ENCODE results near the gene SIX6. TPM values are rescaled to one million over a fixed set of nuclear protein-coding genes. Genes with fewer than 3 reads are reported as not detected.

The SIX6 gene
- total RNA-seq, 1 experiment from 2014 or later = not detected

GRCh38 chr14:60506462-60506984 lies 2.4 kb upstream of the SIX6 start:
- H3K4me2 ChIP-seq = no peak overlapping the region
- TF ChIP-seq EZH2 (IDR thresholded peaks at IDR 0.05; ENCODE audit: low read depth) (no peak), CTCF (conservative IDR thresholded peaks at IDR 0.05) (no peak)
- DNase-seq = no peak
- H3K4me1 ChIP-seq (replicated peaks; ENCODE audit: insufficient read depth) = no peaks in the 10 kb centered on the region
- H3K36me3 ChIP-seq (ENCODE audit: low read depth) = no peaks in the 10 kb centered on the region
- no peak overlapping the region for H3K27ac ChIP-seq
- no peaks in the 10 kb centered on the region for H4K20me1 ChIP-seq (ENCODE audit: insufficient read depth)
- intact Hi-C loops (cut with micrococcal nuclease; ENCODE audit: unreplicated experiment) = no loop called here
- no peaks in the 10 kb centered on the region for H3K79me2 ChIP-seq (ENCODE audit: low read depth)
- H3K9me3 ChIP-seq (ENCODE audit: insufficient read depth, low read depth) = no peaks in the 10 kb centered on the region
- ChIA-PET POLR2A (ENCODE audit: unreplicated experiment) (no interaction called here), CTCF (interaction anchor here (0.6 kb wide), 1 partner anchor 725 kb away, joined by 8 read pairs; no protein-coding TSS in a partner anchor)
- no peaks in the 10 kb centered on the region for H3F3A ChIP-seq (ENCODE audit: insufficient read depth, low read depth)
- no TSS peak for BruUV-seq (replicated peaks)
- peaks cover 12% of the 10 kb centered on the region for H3K27me3 ChIP-seq (ENCODE audit: insufficient read depth, low read depth)
- no peaks in the 10 kb centered on the region for H3K9me2 ChIP-seq (ENCODE audit: insufficient read depth)
- no peak overlapping the region for H3K4me3 ChIP-seq
- no peak overlapping the region for H2AFZ ChIP-seq

- Histone ChIP-seq H3K9me3 (ENCODE audit: insufficient read depth, low read depth) (no peaks in the 10 kb centered on the region), H3K36me3 (ENCODE audit: low read depth) (no peaks in the 10 kb centered on the region), H2AFZ (no peak overlapping the region), H4K20me1 (ENCODE audit: insufficient read depth) (no peaks in the 10 kb centered on the region), H3K4me2 (no peak overlapping the region), H3K27me3 (ENCODE audit: insufficient read depth, low read depth) (peaks cover 12% of the 10 kb centered on the region), H3K4me3 (no peak overlapping the region), H3F3A (ENCODE audit: insufficient read depth, low read depth) (no peaks in the 10 kb centered on the region), H3K27ac (no peak overlapping the region), H3K4me1 (replicated peaks; ENCODE audit: insufficient read depth) (no peaks in the 10 kb centered on the region), H3K79me2 (ENCODE audit: low read depth) (no peaks in the 10 kb centered on the region), H3K9me2 (ENCODE audit: insufficient read depth) (no peaks in the 10 kb centered on the region)
- TF ChIP-seq CTCF (conservative IDR thresholded peaks at IDR 0.05) = no peak
- no peak for DNase-seq
- ChIA-PET CTCF (interaction anchor here (0.6 kb wide), 1 partner anchor 724 kb away, joined by 8 read pairs; no protein-coding TSS in a partner anchor), POLR2A (ENCODE audit: unreplicated experiment) (interaction anchor here (0.6 kb wide), 1 partner anchor 716 kb away, joined by 4 read pairs; no protein-coding TSS in a partner anchor)
- BruUV-seq (replicated peaks) = no TSS peak
- intact Hi-C loops (cut with micrococcal nuclease; ENCODE audit: unreplicated experiment) = no loop called here
Measured at GRCh38 chr14:60506985-60507829, 1.7 kb upstream of the SIX6 start.

- H3K4me3 ChIP-seq = no peak overlapping the region
- H3K9me2 ChIP-seq (ENCODE audit: insufficient read depth) = no peaks in the 10 kb centered on the region
- peaks cover 16% of the 10 kb centered on the region for H3K27me3 ChIP-seq (ENCODE audit: insufficient read depth, low read depth)
- no peak overlapping the region for H3K4me2 ChIP-seq
- no peaks in the 10 kb centered on the region for H3K36me3 ChIP-seq (ENCODE audit: low read depth)
- no peaks in the 10 kb centered on the region for H3K79me2 ChIP-seq (ENCODE audit: low read depth)
- CTCF ChIA-PET = no interaction called here
- H4K20me1 ChIP-seq (ENCODE audit: insufficient read depth) = no peaks in the 10 kb centered on the region
- H3K27ac ChIP-seq = no peak overlapping the region
- intact Hi-C loops (cut with micrococcal nuclease; ENCODE audit: unreplicated experiment) = no loop called here
- POLR2A ChIA-PET (ENCODE audit: unreplicated experiment) = interaction anchor here (0.6 kb wide), 1 partner anchor 717 kb away, joined by 4 read pairs; no protein-coding TSS in a partner anchor
- no peak overlapping the region for H2AFZ ChIP-seq
- no peak for DNase-seq
- no peaks in the 10 kb centered on the region for H3K4me1 ChIP-seq (replicated peaks; ENCODE audit: insufficient read depth)
- H3K9me3 ChIP-seq (ENCODE audit: insufficient read depth, low read depth) = no peaks in the 10 kb centered on the region
- TF ChIP-seq EZH2 (IDR thresholded peaks at IDR 0.05; ENCODE audit: low read depth) (no peak), CTCF (conservative IDR thresholded peaks at IDR 0.05) (no peak)
- BruUV-seq (replicated peaks) = no TSS peak
- H3F3A ChIP-seq (ENCODE audit: insufficient read depth, low read depth) = no peaks in the 10 kb centered on the region
Measured at GRCh38 chr14:60508363-60508706, 611 bp upstream of the SIX6 start.
